Measurements from ENCODE around the gene SCYGR4.
"Not testable (repeated sequence)": the region's sequence is repeated elsewhere in the genome, so short reads cannot be mapped to it uniquely, and the experiment has no call there.

SCYGR4 gene

DNA sequence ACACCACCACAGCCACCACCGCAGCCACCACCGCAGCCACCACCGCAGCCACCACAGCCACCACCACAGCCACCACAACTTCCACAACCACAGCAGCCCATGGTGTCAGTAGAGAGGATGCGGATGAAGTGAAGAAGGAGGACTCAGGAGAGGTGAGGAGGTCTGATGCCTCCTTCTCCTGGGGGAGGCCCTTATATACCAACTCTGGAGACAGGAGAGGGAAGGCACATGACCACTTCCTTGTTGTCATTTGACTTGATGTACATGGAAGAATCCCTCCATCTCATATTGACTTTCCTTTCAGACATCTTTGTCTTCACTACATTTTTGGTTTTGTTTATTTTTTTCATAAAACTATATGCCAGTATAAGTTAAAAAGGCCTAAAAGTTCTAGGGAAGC lies 2.6 kb upstream of the SCYGR4 start, which contains the start of gene SCYGR3:
Gene SCYGR3, minus strand, starts transcription at position 101 of the 400 bp plus-strand sequence. Its CDS starts 0 bp downstream, at position 101.
- DNase-seq = no peak

DNA sequence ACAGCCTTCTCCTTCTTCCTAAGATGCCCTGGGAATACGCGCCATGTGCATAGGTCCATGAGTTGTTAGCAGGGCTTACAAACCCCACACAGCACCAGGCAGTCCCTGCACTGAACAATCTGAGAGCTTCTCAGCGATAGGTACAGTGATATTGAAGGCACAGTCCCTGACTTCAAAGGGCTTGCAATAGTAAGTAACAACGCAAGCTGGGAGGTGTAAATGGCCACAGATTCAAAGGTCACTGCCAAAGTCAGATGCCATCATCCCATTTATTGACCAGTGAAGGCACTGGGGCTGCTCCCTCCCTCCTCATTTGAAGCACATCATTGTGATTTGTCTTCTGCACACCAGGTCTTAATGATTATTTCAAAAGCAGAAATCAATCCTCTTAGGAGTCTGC lies 2.1 kb upstream of the SCYGR4 start:
- no peak for DNase-seq

- DNase-seq = no peak
Measured at GRCh38 chr2:227615906-227616305, 1.4 kb upstream of the SCYGR4 start.

DNA sequence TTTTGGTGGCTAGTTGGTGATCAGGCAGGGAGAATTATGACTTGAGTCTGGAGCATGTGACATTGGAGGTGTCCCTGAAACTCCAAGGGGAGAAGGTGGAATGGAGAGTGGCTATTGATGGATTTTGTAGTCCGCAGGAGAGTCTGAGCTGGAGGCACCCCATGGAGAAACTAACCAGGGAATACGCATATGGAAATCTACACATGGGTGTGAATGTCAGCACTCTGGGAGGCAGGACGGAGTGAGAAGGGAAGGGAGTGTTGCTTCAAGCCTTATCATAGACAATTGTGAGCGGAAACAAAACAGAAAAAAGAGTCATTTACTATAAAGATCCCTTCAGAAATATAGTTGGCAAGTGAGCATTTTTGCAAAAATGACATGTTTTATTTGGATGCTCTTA lies 667 bp upstream of the SCYGR4 start:
- DNase-seq = no peak

- no peak for DNase-seq
Measured at GRCh38 chr2:227623226-227623625, 5.9 kb downstream of the SCYGR4 start.

- DNase-seq = no peak
Measured at GRCh38 chr2:227625420-227625819, 8.1 kb downstream of the SCYGR4 start.

DNA sequence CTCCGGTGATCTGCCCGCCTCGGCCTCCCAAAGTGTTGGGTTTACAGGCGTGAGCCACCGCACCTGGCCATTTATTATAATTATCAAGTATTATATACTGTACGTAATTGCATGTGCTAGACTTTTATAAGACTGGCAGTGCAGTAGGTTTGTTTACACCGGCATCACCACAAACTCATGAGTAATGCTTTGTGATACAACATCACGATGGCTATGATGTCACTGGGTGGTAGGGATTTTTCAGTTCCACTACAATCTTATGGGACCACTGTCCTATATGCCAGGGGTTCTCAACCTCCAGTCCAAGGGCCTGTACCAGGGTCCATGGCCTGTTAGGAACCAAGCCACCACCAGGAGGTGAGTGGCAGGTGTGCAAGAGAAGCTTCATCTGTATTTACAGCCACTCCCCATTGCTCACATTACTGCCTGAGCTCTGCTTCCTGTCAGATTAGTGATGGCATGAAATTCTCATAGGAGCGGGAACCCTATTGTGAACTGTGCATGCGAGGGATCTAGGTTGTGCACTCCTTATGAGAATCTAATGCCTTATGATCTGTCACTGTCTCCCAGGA lies 9.4 kb downstream of the SCYGR4 start:
- DNase-seq = no peak

DNA sequence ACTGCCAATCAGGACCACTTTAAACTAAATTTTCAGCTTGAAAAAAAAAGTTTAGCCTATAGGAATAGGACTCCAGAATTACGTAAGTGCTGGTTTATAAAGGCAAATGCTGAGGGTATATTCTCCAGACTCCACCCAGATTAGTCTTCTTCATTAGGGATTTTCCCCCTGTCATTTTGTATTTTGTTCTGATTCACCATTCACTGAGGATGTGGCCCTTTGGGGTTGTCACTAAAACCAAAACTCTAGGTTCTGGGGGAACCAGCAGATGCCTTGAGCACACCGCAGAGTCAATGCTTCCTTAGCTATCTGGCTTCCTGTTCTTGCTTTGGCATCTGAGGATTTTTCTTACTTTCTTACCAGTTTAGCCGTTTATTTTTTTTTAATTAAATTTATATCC lies 10.5 kb downstream of the SCYGR4 start:
- no peak for DNase-seq

DNA sequence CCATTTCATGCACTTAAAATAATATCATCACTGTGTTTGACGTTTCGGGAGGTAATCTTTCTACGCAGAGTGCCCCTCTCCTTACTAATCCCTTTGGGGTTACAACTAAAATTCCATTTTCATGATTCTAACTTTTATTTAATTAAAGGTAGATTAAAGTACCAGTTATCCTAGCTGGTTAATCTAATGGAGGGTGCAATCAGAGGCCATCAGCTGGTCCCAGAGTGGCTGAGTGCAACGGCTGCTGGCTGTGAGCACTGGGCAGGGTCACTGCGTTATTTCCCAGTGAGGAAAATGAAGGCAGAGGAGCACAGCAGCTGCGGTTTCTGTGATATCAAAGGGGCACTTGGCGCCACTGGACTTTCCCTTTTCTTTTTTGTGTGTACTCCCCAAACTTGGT lies 12.1 kb downstream of the SCYGR4 start:
- no peak for DNase-seq

- no peak for DNase-seq
Measured at GRCh38 chr2:227630322-227630721, 13.0 kb downstream of the SCYGR4 start.

GRCh38 chr2:227632827-227633226 lies 15.5 kb downstream of the SCYGR4 start:
- no peak for DNase-seq

- DNase-seq = no peak
Measured at GRCh38 chr2:227634201-227634600, 16.9 kb downstream of the SCYGR4 start.

GRCh38 chr2:227642656-227643055 lies 25.4 kb downstream of the SCYGR4 start:
- DNase-seq = no peak

DNA sequence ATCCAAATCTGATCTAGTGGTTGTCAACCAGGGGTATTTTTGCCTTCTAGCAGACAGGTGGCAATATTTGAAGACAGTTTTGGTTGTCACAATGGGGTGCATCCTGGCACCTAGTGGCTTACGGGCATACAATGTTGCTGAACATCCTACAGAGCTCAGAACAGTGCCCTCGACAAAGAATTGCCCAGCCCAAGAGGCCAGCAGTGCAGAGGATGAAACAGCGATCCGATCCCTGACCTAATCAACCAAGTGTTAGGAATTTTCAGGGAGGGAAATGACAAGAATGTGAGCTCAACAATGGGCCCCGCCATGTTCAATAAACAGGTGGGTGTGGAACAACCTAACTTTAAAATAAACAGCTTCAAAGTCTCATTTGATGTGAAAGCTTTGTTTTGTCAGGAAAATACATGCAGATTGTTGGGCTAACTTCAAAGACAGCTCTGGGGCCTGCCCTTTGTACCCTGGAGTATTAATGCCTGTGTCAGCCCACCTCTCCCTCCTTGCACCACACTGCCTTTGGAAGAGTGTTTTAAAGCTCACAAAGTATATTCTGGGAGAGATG lies 26.8 kb downstream of the SCYGR4 start:
- no peak for DNase-seq

DNA sequence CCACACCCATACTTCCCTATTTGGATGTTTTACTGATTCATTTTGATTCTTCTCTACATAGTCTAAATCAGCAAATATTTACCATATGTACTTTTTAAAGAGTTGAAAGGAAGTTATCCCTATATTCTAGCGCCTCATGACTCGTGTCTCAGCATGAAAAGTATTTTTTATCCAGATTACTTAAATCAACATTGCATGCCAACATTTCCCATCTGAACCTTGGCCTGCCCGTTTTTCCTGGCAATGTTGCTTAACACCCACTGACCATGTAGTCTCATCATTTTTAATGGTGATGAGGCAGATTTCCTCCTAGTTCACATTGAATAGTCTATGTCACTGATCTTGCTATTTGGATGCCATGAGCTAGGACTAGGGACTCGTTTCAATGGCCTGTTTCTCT lies 36.1 kb downstream of the SCYGR4 start:
- DNase-seq = no peak

DNA sequence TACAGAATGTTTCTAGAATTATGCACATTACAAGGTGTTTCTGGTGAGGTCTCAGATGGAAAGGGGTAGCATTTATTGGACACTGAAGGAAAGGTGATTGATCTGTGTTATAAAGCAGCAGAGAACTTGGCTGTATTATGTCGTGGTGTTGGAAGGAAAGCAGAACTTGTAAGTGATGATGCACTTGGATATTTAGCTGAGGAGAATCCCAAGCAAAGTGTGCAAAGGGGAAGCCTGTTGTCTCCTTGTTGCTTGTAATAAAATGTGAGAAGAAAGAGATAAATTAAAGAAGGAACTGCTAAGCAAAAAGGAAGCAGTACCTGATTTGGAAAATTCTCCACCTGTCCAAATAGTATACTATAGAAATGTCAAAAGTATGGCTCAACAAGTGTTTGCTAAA lies 37.1 kb downstream of the SCYGR4 start:
- no peak for DNase-seq

GRCh38 chr2:227655454-227655853 lies 38.2 kb downstream of the SCYGR4 start:
- peak in 1 of 2 experiments; percentile 0 for DNase-seq

DNA sequence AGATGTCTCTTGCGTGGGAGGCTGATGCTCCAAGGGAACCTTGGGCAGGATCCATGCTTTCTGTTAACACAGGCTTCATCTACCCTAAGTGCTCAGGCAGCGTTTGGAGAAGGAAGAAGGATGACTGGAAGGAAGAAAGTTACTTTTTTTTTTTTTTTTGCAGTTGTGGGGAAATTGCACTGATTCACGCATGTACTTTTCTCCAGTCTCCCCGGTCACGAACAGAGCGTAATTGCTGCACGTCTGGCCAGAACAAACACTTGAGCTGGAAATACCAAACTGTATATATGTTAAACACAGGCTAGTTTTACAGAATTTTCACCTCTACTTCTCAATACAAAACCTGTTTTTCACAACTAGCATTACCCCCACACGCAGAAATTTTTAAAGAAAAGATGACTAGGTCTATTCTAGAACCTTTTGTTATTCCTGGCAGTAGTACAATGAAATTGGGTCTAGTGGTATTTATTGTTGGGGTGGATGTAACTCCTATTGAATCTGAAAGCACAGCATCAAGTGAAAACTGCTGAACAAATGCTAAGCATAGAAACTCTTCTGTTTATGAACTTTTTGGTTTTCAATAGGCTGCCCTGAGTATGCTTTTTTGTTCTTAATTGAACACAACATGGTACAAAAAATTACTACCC lies 40.0 kb downstream of the SCYGR4 start:
- DNase-seq = no peak

GRCh38 chr2:227661025-227661649 lies 43.8 kb downstream of the SCYGR4 start:
- DNase-seq = no peak

- no peak for DNase-seq
Measured at GRCh38 chr2:227661827-227662226, 44.5 kb downstream of the SCYGR4 start.

GRCh38 chr2:227665189-227665940 lies 48.1 kb downstream of the SCYGR4 start:
- DNase-seq = no peak

DNA sequence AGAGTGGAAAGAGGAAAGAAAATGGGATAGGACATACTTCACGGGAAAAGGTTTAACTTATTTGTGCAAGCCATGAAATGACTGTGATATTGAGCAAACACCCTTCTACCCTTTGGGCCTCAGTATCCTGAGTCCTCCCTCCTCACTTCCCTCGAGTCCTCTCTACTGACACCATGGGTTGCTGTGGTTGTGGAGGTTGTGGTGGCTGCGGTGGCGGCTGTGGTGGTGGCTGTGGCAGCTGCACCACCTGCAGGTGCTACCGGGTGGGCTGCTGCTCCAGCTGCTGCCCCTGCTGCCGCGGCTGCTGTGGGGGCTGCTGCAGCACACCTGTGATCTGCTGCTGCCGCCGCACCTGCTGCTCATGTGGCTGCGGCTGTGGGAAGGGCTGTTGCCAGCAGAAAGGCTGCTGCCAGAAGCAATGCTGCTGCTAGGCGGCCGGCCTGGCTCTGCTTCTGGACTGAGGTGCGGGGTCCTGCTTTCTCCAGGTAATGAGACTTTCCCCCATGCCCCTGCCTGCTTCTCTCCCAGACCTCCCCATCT lies 49.4 kb downstream of the SCYGR4 start, which contains the start of gene SCYGR5:
Gene SCYGR5, plus strand, starts transcription at position 174 of the 540 bp plus-strand sequence. Its CDS starts 0 bp downstream, at position 174.
- not testable (repeated sequence) for DNase-seq
